HL-60 (cell line): ENCODE results near the gene LMAN2.

Experiments
- DNase-seq, 2 experiments: peaks; one replicate each; pipeline ENCODE4 v3.0.0-alpha.2; 2010 to 2020; ENCODE audit warnings: low read depth in 1 of 2, low spot score in 1 of 2
- H3K27ac ChIP-seq: fragments of 250-450 bp; sonication (Bioruptor Pico); replicated peaks from 2 replicates; pipeline ENCODE4 v1.5.1; 2020; ENCODE audit warnings: mild to moderate bottlenecking, moderate library complexity
- H3K27me3 ChIP-seq: fragments of 250-450 bp; sonication (Bioruptor Pico); 2 replicates; pipeline ENCODE4 v1.5.1; 2021; ENCODE audit warnings: mild to moderate bottlenecking, moderate library complexity; ENCODE audit not compliant: insufficient read depth, poor library complexity, severe bottlenecking
- H3K4me3 ChIP-seq: replicated peaks from 2 replicates; pipeline ENCODE4 v1.5.1; 2011; ENCODE audit warnings: mild to moderate bottlenecking, control low read depth, low read length; ENCODE audit not compliant: insufficient read depth
- GABPA ChIP-seq: IDR thresholded peaks from 2 replicates; pipeline ENCODE4 v1.6.1; 2012; ENCODE audit warnings: low read depth
- POLR2AphosphoS5 ChIP-seq: IDR thresholded peaks from 2 replicates; pipeline ENCODE4 v1.6.1; 2012; ENCODE audit warnings: low read depth
- SPI1 ChIP-seq: IDR thresholded peaks from 2 replicates; pipeline ENCODE4 v1.6.1; 2012; ENCODE audit warnings: low read depth, mild to moderate bottlenecking, borderline replicate concordance
- TF ChIP-seq, protein P1 (sequence below): IDR thresholded peaks from 2 replicates; pipeline ENCODE4 v1.6.1; 2012; ENCODE audit warnings: low read depth; ENCODE audit not compliant: insufficient replicate concordance
- TF ChIP-seq, protein P2 (sequence below): IDR thresholded peaks from one replicate; pipeline ENCODE4 v1.5.1; 2011; ENCODE audit warnings: low read length, control low read depth, inconsistent platforms; ENCODE audit not compliant: insufficient read depth

The LMAN2 gene

DNA sequence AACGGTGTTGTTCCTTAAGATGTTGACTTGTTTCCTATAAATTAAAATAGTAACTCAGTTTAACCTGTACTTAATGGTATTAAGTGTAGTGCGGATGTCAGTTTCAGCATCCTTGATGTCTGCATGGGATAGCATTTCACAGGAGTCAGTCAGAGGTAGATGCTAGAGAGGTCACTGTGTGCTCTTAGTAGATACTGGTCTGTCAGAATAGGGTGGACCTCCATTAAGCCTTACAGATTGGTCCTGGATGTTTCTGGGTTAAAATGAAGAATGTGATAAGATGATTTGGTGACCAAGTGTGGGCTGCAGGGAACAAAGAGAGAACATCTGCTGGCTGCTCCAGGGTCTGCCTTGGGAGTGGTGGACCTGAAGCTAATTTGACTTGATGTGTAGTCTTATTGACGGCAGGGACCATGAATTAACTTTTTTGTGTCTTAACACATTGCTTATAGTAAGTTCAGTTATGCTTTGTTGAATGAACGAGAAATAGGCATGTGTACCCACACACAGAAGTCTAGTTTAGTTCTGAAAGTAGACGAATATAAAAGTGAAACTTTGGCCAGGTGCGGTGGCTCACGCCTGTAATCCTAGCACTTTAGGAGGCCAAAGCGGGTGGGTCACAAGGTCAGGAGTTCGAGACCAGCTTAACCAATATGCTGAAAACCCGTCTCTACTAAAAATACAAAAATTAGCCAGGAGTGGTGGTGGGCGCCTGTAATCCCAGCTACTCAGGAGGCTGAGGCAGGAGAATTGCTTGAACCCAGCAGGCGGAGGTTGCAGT lies 60.5 kb downstream of the LMAN2 start:
- Histone ChIP-seq H3K27me3 (no peaks in the 10 kb centered on the region), H3K27ac (no peak overlapping the region), H3K4me3 (no peak overlapping the region)
- TF ChIP-seq, protein P1, sequence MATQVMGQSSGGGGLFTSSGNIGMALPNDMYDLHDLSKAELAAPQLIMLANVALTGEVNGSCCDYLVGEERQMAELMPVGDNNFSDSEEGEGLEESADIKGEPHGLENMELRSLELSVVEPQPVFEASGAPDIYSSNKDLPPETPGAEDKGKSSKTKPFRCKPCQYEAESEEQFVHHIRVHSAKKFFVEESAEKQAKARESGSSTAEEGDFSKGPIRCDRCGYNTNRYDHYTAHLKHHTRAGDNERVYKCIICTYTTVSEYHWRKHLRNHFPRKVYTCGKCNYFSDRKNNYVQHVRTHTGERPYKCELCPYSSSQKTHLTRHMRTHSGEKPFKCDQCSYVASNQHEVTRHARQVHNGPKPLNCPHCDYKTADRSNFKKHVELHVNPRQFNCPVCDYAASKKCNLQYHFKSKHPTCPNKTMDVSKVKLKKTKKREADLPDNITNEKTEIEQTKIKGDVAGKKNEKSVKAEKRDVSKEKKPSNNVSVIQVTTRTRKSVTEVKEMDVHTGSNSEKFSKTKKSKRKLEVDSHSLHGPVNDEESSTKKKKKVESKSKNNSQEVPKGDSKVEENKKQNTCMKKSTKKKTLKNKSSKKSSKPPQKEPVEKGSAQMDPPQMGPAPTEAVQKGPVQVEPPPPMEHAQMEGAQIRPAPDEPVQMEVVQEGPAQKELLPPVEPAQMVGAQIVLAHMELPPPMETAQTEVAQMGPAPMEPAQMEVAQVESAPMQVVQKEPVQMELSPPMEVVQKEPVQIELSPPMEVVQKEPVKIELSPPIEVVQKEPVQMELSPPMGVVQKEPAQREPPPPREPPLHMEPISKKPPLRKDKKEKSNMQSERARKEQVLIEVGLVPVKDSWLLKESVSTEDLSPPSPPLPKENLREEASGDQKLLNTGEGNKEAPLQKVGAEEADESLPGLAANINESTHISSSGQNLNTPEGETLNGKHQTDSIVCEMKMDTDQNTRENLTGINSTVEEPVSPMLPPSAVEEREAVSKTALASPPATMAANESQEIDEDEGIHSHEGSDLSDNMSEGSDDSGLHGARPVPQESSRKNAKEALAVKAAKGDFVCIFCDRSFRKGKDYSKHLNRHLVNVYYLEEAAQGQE = no peak
- TF ChIP-seq SPI1 = no peak
- TF ChIP-seq GABPA = no peak
- TF ChIP-seq POLR2AphosphoS5 = no peak
- TF ChIP-seq, protein P2, sequence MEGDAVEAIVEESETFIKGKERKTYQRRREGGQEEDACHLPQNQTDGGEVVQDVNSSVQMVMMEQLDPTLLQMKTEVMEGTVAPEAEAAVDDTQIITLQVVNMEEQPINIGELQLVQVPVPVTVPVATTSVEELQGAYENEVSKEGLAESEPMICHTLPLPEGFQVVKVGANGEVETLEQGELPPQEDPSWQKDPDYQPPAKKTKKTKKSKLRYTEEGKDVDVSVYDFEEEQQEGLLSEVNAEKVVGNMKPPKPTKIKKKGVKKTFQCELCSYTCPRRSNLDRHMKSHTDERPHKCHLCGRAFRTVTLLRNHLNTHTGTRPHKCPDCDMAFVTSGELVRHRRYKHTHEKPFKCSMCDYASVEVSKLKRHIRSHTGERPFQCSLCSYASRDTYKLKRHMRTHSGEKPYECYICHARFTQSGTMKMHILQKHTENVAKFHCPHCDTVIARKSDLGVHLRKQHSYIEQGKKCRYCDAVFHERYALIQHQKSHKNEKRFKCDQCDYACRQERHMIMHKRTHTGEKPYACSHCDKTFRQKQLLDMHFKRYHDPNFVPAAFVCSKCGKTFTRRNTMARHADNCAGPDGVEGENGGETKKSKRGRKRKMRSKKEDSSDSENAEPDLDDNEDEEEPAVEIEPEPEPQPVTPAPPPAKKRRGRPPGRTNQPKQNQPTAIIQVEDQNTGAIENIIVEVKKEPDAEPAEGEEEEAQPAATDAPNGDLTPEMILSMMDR = no peak
- DNase-seq = no peak

DNA sequence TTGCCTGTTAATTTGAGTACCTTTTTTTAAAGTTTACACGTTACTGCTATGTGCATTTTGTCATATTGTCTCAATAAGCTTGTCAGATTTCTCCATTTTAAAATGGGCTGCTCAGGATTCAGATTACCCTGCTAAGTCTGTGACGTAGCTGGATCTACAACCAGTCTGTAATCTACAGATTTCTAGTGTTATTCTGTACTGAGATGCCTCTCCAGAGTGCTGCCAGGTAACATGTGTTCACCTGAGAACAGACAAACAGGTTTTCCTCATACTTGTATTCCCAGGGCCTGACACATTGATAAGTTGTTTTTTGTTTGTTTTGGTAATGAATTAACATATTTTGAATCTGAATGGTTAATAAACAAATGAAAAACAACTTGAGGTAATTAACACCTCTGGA lies 63.3 kb downstream of the LMAN2 start:
- Histone ChIP-seq H3K27me3 (no peaks in the 10 kb centered on the region), H3K27ac (no peak overlapping the region), H3K4me3 (no peak overlapping the region)
- TF ChIP-seq, protein P2 = no peak
- TF ChIP-seq GABPA = no peak
- no peak for TF ChIP-seq POLR2AphosphoS5
- no peak for TF ChIP-seq SPI1
- TF ChIP-seq, protein P1 = no peak
- DNase-seq = no peak
